ENCODE data around the gene TBL1X. TPM values are rescaled to one million over a fixed set of nuclear protein-coding genes. Genes with fewer than 3 reads are reported as not detected.

Gene TBL1X
- total and polyA plus RNA-seq, 2 donors, result 6.8 to 11.5 TPM

GRCh38 chrX:9701790-9702189, 236.9 kb downstream of the TBL1X start:
- DNase-seq (ENCODE audit: low read depth in 6 of 9, low spot score in 9 of 9), result no peak
- Histone ChIP-seq H3K27ac (ENCODE audit: low read depth in 1 of 2, low read length in 1 of 2) (no peak overlapping the region), H3K36me3 (ENCODE audit: control insufficient read depth in 2 of 2, insufficient read depth in 2 of 2, low read length in 1 of 2) (peaks cover 19 to 24% of the 10 kb centered on the region in 2 donors), H3K27me3 (ENCODE audit: control insufficient read depth in 2 of 2, insufficient read depth in 1 of 2, low read length in 1 of 2) (no peaks in the 10 kb centered on the region), H3K9me3 (ENCODE audit: control insufficient read depth in 2 of 2, insufficient read depth in 1 of 2, low read length in 1 of 2) (no peaks in the 10 kb centered on the region), H3K4me3 (ENCODE audit: low read length in 2 of 2) (no peak overlapping the region), H3K4me1 (ENCODE audit: control insufficient read depth in 2 of 2, insufficient read depth in 2 of 2, low read length in 2 of 2) (no peaks in the 10 kb centered on the region)
- WGBS, result over 99% methylated on average over 12 of the region's 12 CpGs

GRCh38 chrX:9703406-9703805, 238.5 kb downstream of the TBL1X start:
- DNase-seq (ENCODE audit: low read depth in 6 of 9, low spot score in 9 of 9), result no peak
- Histone ChIP-seq H3K4me1 (ENCODE audit: control insufficient read depth in 2 of 2, insufficient read depth in 2 of 2, low read length in 2 of 2) (no peaks in the 10 kb centered on the region), H3K4me3 (ENCODE audit: low read length in 2 of 2) (no peak overlapping the region), H3K9me3 (ENCODE audit: control insufficient read depth in 2 of 2, insufficient read depth in 1 of 2, low read length in 1 of 2) (no peaks in the 10 kb centered on the region), H3K27me3 (ENCODE audit: control insufficient read depth in 2 of 2, insufficient read depth in 1 of 2, low read length in 1 of 2) (no peaks in the 10 kb centered on the region), H3K36me3 (ENCODE audit: control insufficient read depth in 2 of 2, insufficient read depth in 2 of 2, low read length in 1 of 2) (peaks cover 16 to 20% of the 10 kb centered on the region in 2 donors), H3K27ac (ENCODE audit: low read depth in 1 of 2, low read length in 1 of 2) (no peak overlapping the region)
- WGBS, result 95% methylated on average over 14 of the region's 14 CpGs

GRCh38 chrX:9704876-9705465, 240.1 kb downstream of the TBL1X start:
- H3K4me3 ChIP-seq (ENCODE audit: low read length in 2 of 2), result no peak overlapping the region
- no peak overlapping the region for H3K27ac ChIP-seq (ENCODE audit: low read depth in 1 of 2, low read length in 1 of 2)
- H3K4me1 ChIP-seq (ENCODE audit: control insufficient read depth in 2 of 2, insufficient read depth in 2 of 2, low read length in 2 of 2), result peaks cover 0 to 9% of the 10 kb centered on the region in 2 donors
- 100% methylated on average over 6 of the region's 6 CpGs for WGBS
- no peaks in the 10 kb centered on the region for H3K9me3 ChIP-seq (ENCODE audit: control insufficient read depth in 2 of 2, insufficient read depth in 1 of 2, low read length in 1 of 2)
- no peak for DNase-seq (ENCODE audit: low read depth in 6 of 9, low spot score in 9 of 9)
- H3K27me3 ChIP-seq (ENCODE audit: control insufficient read depth in 2 of 2, insufficient read depth in 1 of 2, low read length in 1 of 2), result no peaks in the 10 kb centered on the region
- H3K36me3 ChIP-seq (ENCODE audit: control insufficient read depth in 2 of 2, insufficient read depth in 2 of 2, low read length in 1 of 2), result peaks cover 17 to 26% of the 10 kb centered on the region in 2 donors

- WGBS, result over 99% methylated on average over 4 of the region's 4 CpGs
- DNase-seq (ENCODE audit: low read depth in 6 of 9, low spot score in 9 of 9), result no peak
- H3K4me1 ChIP-seq (ENCODE audit: control insufficient read depth in 2 of 2, insufficient read depth in 2 of 2, low read length in 2 of 2), result peaks cover 0 to 9% of the 10 kb centered on the region in 2 donors
Observed at GRCh38 chrX:9706421-9706820, 241.6 kb downstream of the TBL1X start.

GRCh38 chrX:9707306-9708033, 242.6 kb downstream of the TBL1X start:
- no peak for DNase-seq (ENCODE audit: low read depth in 6 of 9, low spot score in 9 of 9)
- no peaks in the 10 kb centered on the region for H3K9me3 ChIP-seq (ENCODE audit: control insufficient read depth in 2 of 2, insufficient read depth in 1 of 2, low read length in 1 of 2)
- H3K27me3 ChIP-seq (ENCODE audit: control insufficient read depth in 2 of 2, insufficient read depth in 1 of 2, low read length in 1 of 2), result no peaks in the 10 kb centered on the region
- H3K4me1 ChIP-seq (ENCODE audit: control insufficient read depth in 2 of 2, insufficient read depth in 2 of 2, low read length in 2 of 2), result peaks cover 0 to 9% of the 10 kb centered on the region in 2 donors
- no peak overlapping the region for H3K27ac ChIP-seq (ENCODE audit: low read depth in 1 of 2, low read length in 1 of 2)
- WGBS, result 97% methylated on average over 13 of the region's 13 CpGs
- H3K36me3 ChIP-seq (ENCODE audit: control insufficient read depth in 2 of 2, insufficient read depth in 2 of 2, low read length in 1 of 2), result peaks cover 29 to 34% of the 10 kb centered on the region in 2 donors
- H3K4me3 ChIP-seq (ENCODE audit: low read length in 2 of 2), result no peak overlapping the region

More at GRCh38 chrX:9706421-9706820, 241.6 kb downstream of the TBL1X start:
- no peaks in the 10 kb centered on the region for H3K9me3 ChIP-seq (ENCODE audit: control insufficient read depth in 2 of 2, insufficient read depth in 1 of 2, low read length in 1 of 2)
- H3K36me3 ChIP-seq (ENCODE audit: control insufficient read depth in 2 of 2, insufficient read depth in 2 of 2, low read length in 1 of 2), result peaks cover 21 to 32% of the 10 kb centered on the region in 2 donors
- no peak overlapping the region for H3K27ac ChIP-seq (ENCODE audit: low read depth in 1 of 2, low read length in 1 of 2)
- no peak overlapping the region for H3K4me3 ChIP-seq (ENCODE audit: low read length in 2 of 2)
- no peaks in the 10 kb centered on the region for H3K27me3 ChIP-seq (ENCODE audit: control insufficient read depth in 2 of 2, insufficient read depth in 1 of 2, low read length in 1 of 2)

- Histone ChIP-seq H3K36me3 (ENCODE audit: control insufficient read depth in 2 of 2, insufficient read depth in 2 of 2, low read length in 1 of 2) (peaks cover 34% of the 10 kb centered on the region in 2 donors), H3K4me1 (ENCODE audit: control insufficient read depth in 2 of 2, insufficient read depth in 2 of 2, low read length in 2 of 2) (peaks cover 0 to 9% of the 10 kb centered on the region in 2 donors), H3K4me3 (ENCODE audit: low read length in 2 of 2) (no peak overlapping the region), H3K27ac (ENCODE audit: low read depth in 1 of 2, low read length in 1 of 2) (no peak overlapping the region), H3K9me3 (ENCODE audit: control insufficient read depth in 2 of 2, insufficient read depth in 1 of 2, low read length in 1 of 2) (no peaks in the 10 kb centered on the region), H3K27me3 (ENCODE audit: control insufficient read depth in 2 of 2, insufficient read depth in 1 of 2, low read length in 1 of 2) (no peaks in the 10 kb centered on the region)
- WGBS, result 97% methylated on average over 10 of the region's 10 CpGs
- no peak for DNase-seq (ENCODE audit: low read depth in 6 of 9, low spot score in 9 of 9)
Observed at GRCh38 chrX:9708086-9708485, 243.2 kb downstream of the TBL1X start.

- no peak overlapping the region for H3K4me3 ChIP-seq (ENCODE audit: low read length in 2 of 2)
Observed at GRCh38 chrX:9708923-9709553, 244.2 kb downstream of the TBL1X start.

GRCh38 chrX:9710332-9710731, 245.5 kb downstream of the TBL1X start:
- Histone ChIP-seq H3K4me3 (ENCODE audit: low read length in 2 of 2) (no peak overlapping the region), H3K27ac (ENCODE audit: low read depth in 1 of 2, low read length in 1 of 2) (no peak overlapping the region), H3K9me3 (ENCODE audit: control insufficient read depth in 2 of 2, insufficient read depth in 1 of 2, low read length in 1 of 2) (no peaks in the 10 kb centered on the region), H3K4me1 (ENCODE audit: control insufficient read depth in 2 of 2, insufficient read depth in 2 of 2, low read length in 2 of 2) (peaks cover 0 to 9% of the 10 kb centered on the region in 2 donors), H3K27me3 (ENCODE audit: control insufficient read depth in 2 of 2, insufficient read depth in 1 of 2, low read length in 1 of 2) (no peaks in the 10 kb centered on the region), H3K36me3 (ENCODE audit: control insufficient read depth in 2 of 2, insufficient read depth in 2 of 2, low read length in 1 of 2) (peaks cover 32 to 42% of the 10 kb centered on the region in 2 donors)
- 97% methylated on average over 8 of the region's 8 CpGs for WGBS
- no peak for DNase-seq (ENCODE audit: low read depth in 6 of 9, low spot score in 9 of 9)

More at GRCh38 chrX:9708923-9709553, 244.2 kb downstream of the TBL1X start:
- DNase-seq (ENCODE audit: low read depth in 6 of 9, low spot score in 9 of 9), result peak; percentile 55 to 91 (median 71)
- no peak overlapping the region for H3K27ac ChIP-seq (ENCODE audit: low read depth in 1 of 2, low read length in 1 of 2)
- no peaks in the 10 kb centered on the region for H3K9me3 ChIP-seq (ENCODE audit: control insufficient read depth in 2 of 2, insufficient read depth in 1 of 2, low read length in 1 of 2)
- H3K4me1 ChIP-seq (ENCODE audit: control insufficient read depth in 2 of 2, insufficient read depth in 2 of 2, low read length in 2 of 2), result peaks cover 0 to 9% of the 10 kb centered on the region in 2 donors
- 34% methylated on average over 17 of the region's 17 CpGs for WGBS
- H3K36me3 ChIP-seq (ENCODE audit: control insufficient read depth in 2 of 2, insufficient read depth in 2 of 2, low read length in 1 of 2), result peaks cover 29 to 34% of the 10 kb centered on the region in 2 donors
- no peaks in the 10 kb centered on the region for H3K27me3 ChIP-seq (ENCODE audit: control insufficient read depth in 2 of 2, insufficient read depth in 1 of 2, low read length in 1 of 2)

GRCh38 chrX:9717376-9717775, 252.5 kb downstream of the TBL1X start:
- Histone ChIP-seq H3K9me3 (ENCODE audit: control insufficient read depth in 2 of 2, insufficient read depth in 1 of 2, low read length in 1 of 2) (peaks cover 0 to 7% of the 10 kb centered on the region in 2 donors), H3K36me3 (ENCODE audit: control insufficient read depth in 2 of 2, insufficient read depth in 2 of 2, low read length in 1 of 2) (peaks cover 40 to 49% of the 10 kb centered on the region in 2 donors), H3K27me3 (ENCODE audit: control insufficient read depth in 2 of 2, insufficient read depth in 1 of 2, low read length in 1 of 2) (no peaks in the 10 kb centered on the region), H3K4me3 (ENCODE audit: low read length in 2 of 2) (no peak overlapping the region), H3K27ac (ENCODE audit: low read depth in 1 of 2, low read length in 1 of 2) (no peak overlapping the region), H3K4me1 (ENCODE audit: control insufficient read depth in 2 of 2, insufficient read depth in 2 of 2, low read length in 2 of 2) (no peaks in the 10 kb centered on the region)
- DNase-seq (ENCODE audit: low read depth in 6 of 9, low spot score in 9 of 9), result no peak
- WGBS, result 99% methylated on average over 21 of the region's 21 CpGs
